GM12872 (cell line): ENCODE results near the gene ADAM8.

Experiments used
- TF ChIP-seq, protein P1 (sequence below): IDR thresholded peaks from 3 replicates; pipeline ENCODE4 v1.5.1; 2011; ENCODE audit warnings: low read depth, mild to moderate bottlenecking, low read length, moderate library complexity; ENCODE audit not compliant: insufficient read depth

Gene ADAM8

DNA sequence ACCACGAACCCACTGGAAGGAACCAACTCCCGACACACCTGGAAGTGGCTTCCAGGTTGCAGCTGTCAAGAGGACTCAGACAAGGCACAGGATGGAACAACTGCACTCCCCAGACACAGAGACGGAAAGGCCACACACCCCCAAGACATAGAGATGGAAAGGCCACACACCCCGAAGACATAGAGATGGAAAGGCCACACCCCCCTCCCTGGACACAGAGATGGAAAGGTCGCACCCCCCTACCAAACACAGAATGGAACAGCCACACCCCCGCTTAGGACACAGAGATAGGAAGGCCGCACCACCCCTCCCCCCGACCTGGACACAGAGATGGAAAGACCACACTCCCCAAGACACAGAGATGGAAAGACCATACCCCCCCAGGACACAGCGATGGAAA, 39.6 kb upstream of the ADAM8 start:
- TF ChIP-seq, protein P1, sequence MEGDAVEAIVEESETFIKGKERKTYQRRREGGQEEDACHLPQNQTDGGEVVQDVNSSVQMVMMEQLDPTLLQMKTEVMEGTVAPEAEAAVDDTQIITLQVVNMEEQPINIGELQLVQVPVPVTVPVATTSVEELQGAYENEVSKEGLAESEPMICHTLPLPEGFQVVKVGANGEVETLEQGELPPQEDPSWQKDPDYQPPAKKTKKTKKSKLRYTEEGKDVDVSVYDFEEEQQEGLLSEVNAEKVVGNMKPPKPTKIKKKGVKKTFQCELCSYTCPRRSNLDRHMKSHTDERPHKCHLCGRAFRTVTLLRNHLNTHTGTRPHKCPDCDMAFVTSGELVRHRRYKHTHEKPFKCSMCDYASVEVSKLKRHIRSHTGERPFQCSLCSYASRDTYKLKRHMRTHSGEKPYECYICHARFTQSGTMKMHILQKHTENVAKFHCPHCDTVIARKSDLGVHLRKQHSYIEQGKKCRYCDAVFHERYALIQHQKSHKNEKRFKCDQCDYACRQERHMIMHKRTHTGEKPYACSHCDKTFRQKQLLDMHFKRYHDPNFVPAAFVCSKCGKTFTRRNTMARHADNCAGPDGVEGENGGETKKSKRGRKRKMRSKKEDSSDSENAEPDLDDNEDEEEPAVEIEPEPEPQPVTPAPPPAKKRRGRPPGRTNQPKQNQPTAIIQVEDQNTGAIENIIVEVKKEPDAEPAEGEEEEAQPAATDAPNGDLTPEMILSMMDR, result no peak

- TF ChIP-seq, protein P1, result no peak
These were observed 39.2 kb upstream of the ADAM8 start for GRCh38 chr10:133315847-133316246.

DNA sequence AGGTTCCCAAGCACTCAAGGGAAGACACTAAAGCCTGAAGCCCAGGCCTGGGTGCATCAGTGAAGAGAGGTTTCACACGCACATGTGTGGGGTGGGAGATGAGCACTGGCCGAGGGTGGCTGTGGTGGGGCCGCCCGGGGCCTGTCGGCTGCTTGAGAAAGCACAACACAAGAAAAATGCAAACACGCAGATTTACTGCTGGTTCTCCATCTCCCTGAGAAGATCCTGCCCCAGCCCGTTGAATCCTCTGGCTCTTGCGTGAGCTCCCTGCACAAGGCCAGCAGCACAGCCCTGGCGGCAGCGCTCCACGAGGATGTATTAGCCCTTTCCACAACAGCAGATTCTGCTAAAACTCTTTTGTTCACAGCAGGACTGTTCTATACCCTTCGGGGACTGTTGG, 38.2 kb upstream of the ADAM8 start:
- TF ChIP-seq, protein P1, result no peak

- TF ChIP-seq, protein P1, result no peak
These were observed 36.5 kb upstream of the ADAM8 start for GRCh38 chr10:133313192-133313591.

DNA sequence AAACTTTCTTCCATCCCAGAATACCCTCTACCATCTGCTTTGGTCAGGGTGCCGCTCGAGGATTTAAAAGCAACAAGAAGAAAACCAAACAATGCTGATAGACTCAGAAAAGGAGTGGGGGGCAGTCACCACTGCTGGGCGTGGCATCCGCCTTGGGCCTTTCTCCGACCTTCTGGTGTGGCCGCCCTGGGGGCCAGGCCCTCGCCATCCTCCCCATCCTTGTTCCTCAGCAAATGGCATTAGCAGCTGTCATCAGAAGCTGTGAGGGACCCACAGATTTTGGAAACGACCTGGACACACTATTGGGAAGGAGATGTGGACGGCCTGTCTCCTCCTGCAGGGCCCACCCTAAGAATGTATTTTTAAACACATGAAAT, 36.1 kb upstream of the ADAM8 start:
- TF ChIP-seq, protein P1, result no peak

DNA sequence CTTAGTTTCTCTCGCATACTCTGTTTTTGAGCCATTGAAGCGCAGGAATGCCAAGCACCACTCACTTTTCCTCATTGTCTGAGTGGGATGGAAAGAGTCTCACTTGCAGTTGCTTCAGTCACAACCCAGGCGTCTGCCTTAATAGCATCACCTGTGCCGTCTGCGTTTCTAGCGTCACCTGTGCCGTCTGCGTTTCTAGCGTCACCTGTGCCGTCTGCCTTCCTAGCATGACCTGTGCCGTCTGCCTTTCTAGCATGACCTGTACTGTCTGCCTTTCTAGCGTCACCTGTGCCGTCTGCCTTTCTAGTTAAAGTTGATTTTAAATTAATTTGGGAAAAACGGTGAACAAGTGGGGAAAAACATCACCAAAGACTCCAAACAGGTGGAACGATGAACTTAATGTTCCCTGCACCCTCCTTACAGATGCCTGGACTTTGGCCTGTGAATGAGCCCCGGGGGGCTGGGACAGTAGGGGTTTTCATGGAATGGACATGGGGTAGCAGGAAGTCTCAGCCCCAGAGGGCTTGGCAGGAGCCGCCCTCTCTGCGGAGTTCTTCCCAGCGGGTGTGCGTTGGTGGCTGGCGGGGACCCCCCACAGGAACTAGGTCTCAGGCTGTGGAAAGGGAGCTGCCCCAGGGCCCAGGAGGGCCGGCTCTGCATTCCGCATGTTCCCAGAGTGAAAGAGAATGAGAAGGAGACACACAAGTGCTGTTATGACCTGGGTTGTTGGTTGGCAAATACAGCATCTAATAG, 35.5 kb upstream of the ADAM8 start:
- TF ChIP-seq, protein P1, result no peak

DNA sequence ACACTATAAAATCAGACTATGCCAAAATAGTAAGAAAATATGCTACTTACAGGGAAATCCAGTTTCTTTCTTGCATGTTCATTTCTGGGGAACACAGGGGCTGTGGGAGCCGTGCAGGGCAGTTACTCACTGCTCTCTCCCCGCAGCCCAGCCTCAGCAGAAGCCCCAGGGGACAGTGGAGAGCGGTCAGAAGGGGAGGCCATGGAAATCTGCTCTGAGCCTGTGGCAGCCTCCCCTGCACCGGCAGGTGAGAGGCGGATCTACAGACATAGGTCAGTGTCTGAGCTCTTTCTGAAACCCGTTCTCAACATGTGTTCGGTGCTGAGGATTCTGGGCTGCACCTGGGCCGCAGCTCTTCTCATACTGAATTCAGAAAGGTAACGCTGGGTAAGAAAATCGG, 34.9 kb upstream of the ADAM8 start:
- TF ChIP-seq, protein P1, result no peak
